Measurements from ENCODE around the gene TTC12.

GRCh38 chr11:113351068-113351450 is 36.7 kb downstream of the TTC12 start:
- TF ChIP-seq CTCF (IDR thresholded peaks at IDR 0.05; ENCODE audit: low read length) (no peak), EZH2 (optimal IDR thresholded peaks at IDR 0.05; ENCODE audit: low read depth, low read length) (no peak)
